OCI-LY1 (cell line): Measurements from ENCODE around the gene EVL.

Source experiments
- H2AFZ ChIP-seq: fragments of 200-600 bp; sonication (generic), shearing (Covaris generic); 2 replicates; pipeline ENCODE4 v1.6.0; 2014; ENCODE audit warnings: antibody characterized with exemption, mild to moderate bottlenecking, low read length
- H3F3A ChIP-seq: fragments of 200-600 bp; sonication (generic), shearing (Covaris generic); 2 replicates; pipeline ENCODE4 v1.6.0; 2014; ENCODE audit warnings: mild to moderate bottlenecking, antibody characterized with exemption, low read length, moderate library complexity; ENCODE audit not compliant: insufficient read depth
- H3K27ac ChIP-seq: fragments of 200-600 bp; sonication (generic); 2 replicates; pipeline ENCODE4 v1.5.1; 2014; ENCODE audit warnings: low read length, mixed run types, mild to moderate bottlenecking, low read depth; ENCODE audit not compliant: poor library complexity, severe bottlenecking
- H3K27me3 ChIP-seq: fragments of 200-600 bp; sonication (generic); 2 replicates; pipeline ENCODE4 v1.6.0; 2014; ENCODE audit warnings: antibody characterized with exemption, mild to moderate bottlenecking, low read length, moderate library complexity; ENCODE audit not compliant: insufficient read depth
- H3K36me3 ChIP-seq: fragments of 200-600 bp; sonication (generic); 2 replicates; pipeline ENCODE4 v1.6.1; 2014; ENCODE audit warnings: mild to moderate bottlenecking, antibody characterized with exemption, low read length, moderate library complexity, mixed read lengths; ENCODE audit not compliant: insufficient read depth
- H3K4me1 ChIP-seq: fragments of 200-600 bp; sonication (generic); 2 replicates; pipeline ENCODE4 v1.5.1; 2014; ENCODE audit warnings: mild to moderate bottlenecking, low read length, moderate library complexity; ENCODE audit not compliant: insufficient read depth, severe bottlenecking
- H3K4me2 ChIP-seq: fragments of 200-600 bp; sonication (generic), shearing (Covaris generic); 2 replicates; pipeline ENCODE4 v1.6.1; 2014; ENCODE audit warnings: low read length
- H3K4me3 ChIP-seq: fragments of 200-600 bp; sonication (generic); 2 replicates; pipeline ENCODE4 v1.5.1; 2014; ENCODE audit warnings: low read length, low read depth, mild to moderate bottlenecking, mixed read lengths; ENCODE audit not compliant: poor library complexity, severe bottlenecking
- H3K79me2 ChIP-seq: fragments of 200-600 bp; shearing (Covaris generic); 2 replicates; pipeline ENCODE4 v1.6.1; 2016; ENCODE audit warnings: mixed run types, low read length, mixed read lengths; ENCODE audit not compliant: insufficient read depth
- H3K9ac ChIP-seq: fragments of 200-600 bp; sonication (generic), shearing (Covaris generic); 2 replicates; pipeline ENCODE4 v1.6.1; 2014; ENCODE audit warnings: mild to moderate bottlenecking, low read length, mixed read lengths
- H3K9me2 ChIP-seq: fragments of 200-600 bp; sonication (generic), shearing (Covaris generic); 2 replicates; pipeline ENCODE4 v1.6.1; 2014; ENCODE audit warnings: low read depth, mild to moderate bottlenecking, low read length, mixed read lengths
- H3K9me3 ChIP-seq: fragments of 200-600 bp; shearing (Covaris generic); 2 replicates; pipeline ENCODE4 v1.6.1; 2014; ENCODE audit warnings: low read length, mixed read lengths
- H4K20me1 ChIP-seq: fragments of 200-600 bp; sonication (generic), shearing (Covaris generic); 2 replicates; pipeline ENCODE4 v1.6.0; 2016; ENCODE audit warnings: mild to moderate bottlenecking, low read length; ENCODE audit not compliant: insufficient read depth
- CTCF ChIP-seq: fragments of 200-600 bp; sonication (generic), shearing (Covaris generic); IDR thresholded peaks from 2 replicates; pipeline ENCODE4 v1.5.1; 2017; ENCODE audit warnings: mild to moderate bottlenecking, antibody characterized with exemption, low read length, moderate library complexity, mixed read lengths
- EZH2 ChIP-seq: fragments of 200-600 bp; sonication (generic), shearing (Covaris generic); IDR thresholded peaks from 2 replicates; pipeline ENCODE4 v1.8.0; 2017; ENCODE audit warnings: borderline replicate concordance, mixed run types, mild to moderate bottlenecking, antibody characterized with exemption, low read length, moderate library complexity, mixed read lengths

EVL gene

GRCh38 chr14:100093319-100093718 lies 28.1 kb downstream of the EVL start:
- Histone ChIP-seq H4K20me1 (no peaks in the 10 kb centered on the region), H3K79me2 (no peaks in the 10 kb centered on the region), H2AFZ (no peak overlapping the region)

GRCh38 chr14:100096656-100097055 lies 31.4 kb downstream of the EVL start:
- H3K9ac ChIP-seq: no peak overlapping the region
- H3K36me3 ChIP-seq: peaks cover 38% of the 10 kb centered on the region
- no peak overlapping the region for H3K27ac ChIP-seq
- H3K4me1 ChIP-seq: peaks cover 2% of the 10 kb centered on the region
- no peaks in the 10 kb centered on the region for H3K27me3 ChIP-seq
- H3K4me3 ChIP-seq: no peak overlapping the region
- no peaks in the 10 kb centered on the region for H4K20me1 ChIP-seq
- no peaks in the 10 kb centered on the region for H3K9me2 ChIP-seq
- no peak for TF ChIP-seq EZH2
- no peak for TF ChIP-seq CTCF
- H3K79me2 ChIP-seq: no peaks in the 10 kb centered on the region
- H3K4me2 ChIP-seq: no peak overlapping the region
- H3K9me3 ChIP-seq: no peaks in the 10 kb centered on the region
- no peak overlapping the region for H2AFZ ChIP-seq
- H3F3A ChIP-seq: no peaks in the 10 kb centered on the region

More at GRCh38 chr14:100093319-100093718, 28.1 kb downstream of the EVL start:
- Histone ChIP-seq H3K27ac (no peak overlapping the region), H3F3A (no peaks in the 10 kb centered on the region), H3K36me3 (peaks cover 53% of the 10 kb centered on the region), H3K9ac (no peak overlapping the region), H3K4me3 (no peak overlapping the region), H3K4me1 (no peaks in the 10 kb centered on the region), H3K9me3 (no peaks in the 10 kb centered on the region), H3K9me2 (no peaks in the 10 kb centered on the region), H3K4me2 (no peak overlapping the region), H3K27me3 (no peaks in the 10 kb centered on the region)
- TF ChIP-seq EZH2 (no peak), CTCF (no peak)

DNA sequence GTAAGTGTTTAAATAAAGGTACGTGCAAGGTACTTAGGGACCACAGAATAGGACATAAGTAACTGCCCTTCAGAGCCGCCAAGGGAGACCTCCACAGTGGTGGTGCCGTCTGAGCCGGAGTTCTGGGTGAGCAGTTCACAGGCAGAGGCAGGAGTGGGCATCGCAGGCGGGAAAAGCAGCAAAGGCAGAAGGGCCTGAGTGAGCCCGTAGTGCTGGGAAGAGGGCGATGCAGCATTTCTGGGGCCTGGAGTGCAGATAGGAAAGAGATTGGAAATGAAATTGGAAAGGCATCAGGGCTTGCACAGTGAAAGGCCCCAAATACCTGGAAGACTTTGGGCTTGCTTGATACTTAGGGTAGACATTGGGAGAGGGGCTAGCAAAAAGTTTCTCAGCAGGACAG lies 32.9 kb downstream of the EVL start:
- Histone ChIP-seq H3K9me2 (no peaks in the 10 kb centered on the region), H3K9me3 (no peaks in the 10 kb centered on the region), H3K27ac (no peak overlapping the region), H2AFZ (no peak overlapping the region), H3K79me2 (no peaks in the 10 kb centered on the region), H3K4me1 (peaks cover 17% of the 10 kb centered on the region), H4K20me1 (no peaks in the 10 kb centered on the region), H3K4me2 (no peak overlapping the region), H3K4me3 (no peak overlapping the region), H3K27me3 (no peaks in the 10 kb centered on the region), H3F3A (no peaks in the 10 kb centered on the region), H3K36me3 (peaks cover 25% of the 10 kb centered on the region), H3K9ac (no peak overlapping the region)
- no peak for TF ChIP-seq EZH2

GRCh38 chr14:100100032-100100703 lies 34.9 kb downstream of the EVL start:
- no peaks in the 10 kb centered on the region for H3K9me3 ChIP-seq
- H3K36me3 ChIP-seq: peaks cover 25% of the 10 kb centered on the region
- H3K4me3 ChIP-seq: no peak overlapping the region
- no peak overlapping the region for H3K27ac ChIP-seq
- H4K20me1 ChIP-seq: no peaks in the 10 kb centered on the region
- no peak overlapping the region for H3K9ac ChIP-seq
- H2AFZ ChIP-seq: no peak overlapping the region
- peaks cover 27% of the 10 kb centered on the region for H3K4me1 ChIP-seq
- TF ChIP-seq EZH2 (no peak), CTCF (no peak)
- H3F3A ChIP-seq: no peaks in the 10 kb centered on the region
- H3K9me2 ChIP-seq: no peaks in the 10 kb centered on the region
- no peaks in the 10 kb centered on the region for H3K27me3 ChIP-seq
- no peak overlapping the region for H3K4me2 ChIP-seq
- no peaks in the 10 kb centered on the region for H3K79me2 ChIP-seq
